ENCODE results near the gene ENAH.

Gene ENAH

GRCh38 chr1:225494789-225495359 is 158.0 kb downstream of the ENAH start:
- H3K9me3 ChIP-seq (ENCODE audit: control insufficient read depth, insufficient read depth, low read length), result no peaks in the 10 kb centered on the region
- peaks cover 14% of the 10 kb centered on the region; the same call in 1 of the 2 replicates for H3K36me3 ChIP-seq (ENCODE audit: insufficient read depth, low read length)
- H3K4me1 ChIP-seq (ENCODE audit: insufficient read depth, low read length), result no peaks in the 10 kb centered on the region
- no peak overlapping the region for H3K9ac ChIP-seq (ENCODE audit: low read depth, low read length)

GRCh38 chr1:225493591-225494246 is 159.2 kb downstream of the ENAH start:
- Histone ChIP-seq H3K36me3 (ENCODE audit: insufficient read depth, low read length) (peaks cover 12% of the 10 kb centered on the region; the same call in 1 of the 2 replicates), H3K9ac (ENCODE audit: low read depth, low read length) (no peak overlapping the region), H3K9me3 (ENCODE audit: control insufficient read depth, insufficient read depth, low read length) (no peaks in the 10 kb centered on the region), H3K4me1 (ENCODE audit: insufficient read depth, low read length) (no peaks in the 10 kb centered on the region)

DNA sequence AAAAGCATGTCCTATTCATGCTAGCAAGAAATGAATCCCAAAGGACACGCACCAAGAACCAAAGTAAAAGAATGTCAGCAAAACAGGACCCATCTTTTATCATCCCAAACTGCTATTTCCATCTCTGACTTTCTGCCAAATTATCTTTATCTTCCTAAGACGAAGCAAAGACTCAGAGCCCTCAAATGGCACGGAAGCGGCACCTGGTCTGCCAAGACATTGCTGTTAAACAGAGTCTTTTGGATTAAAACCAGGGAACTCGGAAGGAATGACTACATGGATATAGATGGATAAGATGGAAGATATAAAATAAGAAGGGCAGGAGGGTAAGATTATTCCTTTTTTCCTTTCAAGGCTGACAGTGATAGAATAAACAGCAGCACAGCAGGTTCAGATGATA is 164.2 kb downstream of the ENAH start:
- Histone ChIP-seq H3K9ac (ENCODE audit: low read depth, low read length) (no peak overlapping the region), H3K36me3 (ENCODE audit: insufficient read depth, low read length) (no peaks in the 10 kb centered on the region), H3K4me1 (ENCODE audit: insufficient read depth, low read length) (no peaks in the 10 kb centered on the region)

GRCh38 chr1:225486856-225487255 is 166.1 kb downstream of the ENAH start:
- no peaks in the 10 kb centered on the region for H3K9me3 ChIP-seq (ENCODE audit: control insufficient read depth, insufficient read depth, low read length)
- H3K36me3 ChIP-seq (ENCODE audit: insufficient read depth, low read length), result no peaks in the 10 kb centered on the region
- H3K4me1 ChIP-seq (ENCODE audit: insufficient read depth, low read length), result no peaks in the 10 kb centered on the region
- H3K9ac ChIP-seq (ENCODE audit: low read depth, low read length), result no peak overlapping the region

More for the DNA sequence above, 164.2 kb downstream of the ENAH start:
- H3K9me3 ChIP-seq (ENCODE audit: control insufficient read depth, insufficient read depth, low read length), result no peaks in the 10 kb centered on the region

DNA sequence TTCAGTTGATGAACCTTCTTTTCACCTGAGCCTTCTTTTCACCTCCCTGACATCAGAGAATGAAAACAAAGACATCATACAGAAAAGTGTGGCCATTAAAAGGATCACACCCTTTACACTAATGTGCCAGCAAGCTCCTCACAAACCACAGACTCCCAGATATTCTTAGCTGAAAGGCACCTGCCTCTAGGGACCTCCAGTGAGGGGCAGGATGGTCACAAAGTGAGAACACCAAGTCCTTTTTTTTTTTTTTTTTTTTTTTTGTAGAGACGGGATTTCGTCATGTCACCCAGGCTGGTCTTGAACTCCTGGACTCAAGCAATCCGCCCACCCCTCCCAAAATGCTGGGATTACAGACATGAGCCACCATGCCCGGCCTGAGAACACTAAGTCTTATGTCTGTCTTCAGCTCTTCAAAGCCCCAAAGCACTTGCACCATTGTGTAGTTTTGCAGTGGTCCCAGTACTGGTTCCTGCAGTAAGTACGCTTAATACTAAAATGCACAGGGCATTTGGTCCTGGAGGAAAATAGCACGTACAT is 166.9 kb downstream of the ENAH start:
- H3K36me3 ChIP-seq (ENCODE audit: insufficient read depth, low read length), result no peaks in the 10 kb centered on the region
- H3K4me1 ChIP-seq (ENCODE audit: insufficient read depth, low read length), result no peaks in the 10 kb centered on the region
- no peak overlapping the region for H3K9ac ChIP-seq (ENCODE audit: low read depth, low read length)
- no peaks in the 10 kb centered on the region for H3K9me3 ChIP-seq (ENCODE audit: control insufficient read depth, insufficient read depth, low read length)

DNA sequence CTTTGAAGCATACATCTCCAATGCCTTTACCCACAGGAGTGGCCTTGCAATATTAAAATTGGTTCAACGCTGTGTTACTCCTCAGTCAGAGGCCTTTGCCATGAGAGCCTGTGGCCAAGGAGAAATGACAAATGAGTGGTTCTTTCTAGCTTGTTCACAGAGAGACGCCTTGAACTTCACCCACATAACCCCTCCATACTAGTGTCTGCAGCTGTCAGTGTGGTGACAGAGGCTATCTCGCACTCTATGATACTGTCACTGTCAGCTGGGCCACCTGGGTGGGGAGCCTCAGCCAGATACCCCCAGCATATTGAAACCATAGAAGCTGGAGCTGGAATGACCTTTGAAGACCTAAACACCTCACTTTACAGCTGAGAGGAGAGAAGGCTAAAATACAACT is 167.7 kb downstream of the ENAH start:
- H3K9ac ChIP-seq (ENCODE audit: low read depth, low read length), result no peak overlapping the region
- H3K4me1 ChIP-seq (ENCODE audit: insufficient read depth, low read length), result no peaks in the 10 kb centered on the region
- no peaks in the 10 kb centered on the region for H3K9me3 ChIP-seq (ENCODE audit: control insufficient read depth, insufficient read depth, low read length)
- no peaks in the 10 kb centered on the region for H3K36me3 ChIP-seq (ENCODE audit: insufficient read depth, low read length)

DNA sequence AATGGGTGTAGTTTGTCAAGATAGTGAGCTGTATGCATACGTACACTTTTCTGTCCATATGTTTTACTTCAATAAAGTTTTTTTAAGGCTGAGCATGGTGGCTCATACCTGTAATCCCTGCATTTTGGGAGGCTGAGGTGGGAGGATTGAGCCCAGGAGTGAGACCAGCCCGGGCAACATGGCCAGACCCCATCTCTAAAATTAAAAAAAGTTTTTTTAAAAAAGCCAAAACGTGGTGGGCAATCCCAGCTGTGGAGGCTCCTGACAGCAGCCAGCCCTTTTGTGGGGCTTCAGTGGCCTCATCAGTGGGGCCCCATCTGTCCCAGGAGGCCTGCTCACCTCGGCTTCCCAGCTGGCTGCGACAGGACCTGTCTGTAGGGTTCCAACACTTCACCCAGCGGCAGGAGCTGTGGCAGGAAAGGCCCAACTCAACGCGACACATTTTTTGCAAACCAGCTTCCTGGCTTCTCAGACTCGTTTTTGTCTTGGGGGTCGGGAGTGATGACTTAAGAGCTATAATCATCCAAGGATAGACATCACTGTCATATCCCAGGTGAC is 168.2 kb downstream of the ENAH start:
- no peaks in the 10 kb centered on the region for H3K9me3 ChIP-seq (ENCODE audit: control insufficient read depth, insufficient read depth, low read length)
- no peaks in the 10 kb centered on the region for H3K4me1 ChIP-seq (ENCODE audit: insufficient read depth, low read length)
- no peak overlapping the region for H3K9ac ChIP-seq (ENCODE audit: low read depth, low read length)
- no peaks in the 10 kb centered on the region for H3K36me3 ChIP-seq (ENCODE audit: insufficient read depth, low read length)

DNA sequence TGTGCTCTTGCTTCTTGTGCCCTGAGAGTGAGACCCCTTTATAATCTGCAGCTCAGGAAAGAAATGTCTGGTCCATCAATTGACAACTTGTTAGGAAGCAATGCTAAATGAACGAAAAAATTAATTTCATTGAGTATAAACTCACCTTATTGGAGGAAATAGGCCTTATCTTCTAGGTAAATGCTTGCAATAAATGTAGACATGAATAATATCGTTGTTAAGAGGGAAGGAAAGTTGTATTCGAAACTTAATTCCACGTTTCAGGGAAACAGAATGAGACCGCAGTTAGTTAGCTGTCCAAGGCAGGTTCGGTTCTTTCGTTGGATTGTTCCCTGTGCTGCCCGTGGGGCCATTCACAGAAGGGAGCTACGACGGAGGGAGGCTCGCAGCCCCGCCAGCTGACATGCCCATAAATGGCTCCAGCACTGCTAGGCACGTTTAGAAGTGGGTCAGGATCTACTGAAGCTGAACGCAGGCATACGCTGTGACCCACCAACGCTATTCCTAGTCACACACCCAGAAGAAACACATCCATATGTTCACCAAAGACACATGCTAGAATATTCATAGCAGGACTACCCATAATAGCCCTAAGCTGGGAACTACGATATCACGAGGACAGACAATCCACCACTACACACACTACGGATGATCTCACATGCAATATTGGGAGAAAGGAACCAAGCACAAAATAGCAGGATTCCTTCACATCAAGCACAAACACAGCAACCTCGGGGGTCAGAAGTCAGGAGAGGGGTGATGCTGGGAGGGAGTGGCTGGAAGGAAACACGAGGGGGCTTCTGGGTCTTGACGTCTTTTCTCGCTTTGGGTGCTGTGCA is 168.9 kb downstream of the ENAH start:
- no peaks in the 10 kb centered on the region for H3K9me3 ChIP-seq (ENCODE audit: control insufficient read depth, insufficient read depth, low read length)
- no peaks in the 10 kb centered on the region for H3K36me3 ChIP-seq (ENCODE audit: insufficient read depth, low read length)
- H3K9ac ChIP-seq (ENCODE audit: low read depth, low read length), result no peak overlapping the region
- H3K4me1 ChIP-seq (ENCODE audit: insufficient read depth, low read length), result no peaks in the 10 kb centered on the region

DNA sequence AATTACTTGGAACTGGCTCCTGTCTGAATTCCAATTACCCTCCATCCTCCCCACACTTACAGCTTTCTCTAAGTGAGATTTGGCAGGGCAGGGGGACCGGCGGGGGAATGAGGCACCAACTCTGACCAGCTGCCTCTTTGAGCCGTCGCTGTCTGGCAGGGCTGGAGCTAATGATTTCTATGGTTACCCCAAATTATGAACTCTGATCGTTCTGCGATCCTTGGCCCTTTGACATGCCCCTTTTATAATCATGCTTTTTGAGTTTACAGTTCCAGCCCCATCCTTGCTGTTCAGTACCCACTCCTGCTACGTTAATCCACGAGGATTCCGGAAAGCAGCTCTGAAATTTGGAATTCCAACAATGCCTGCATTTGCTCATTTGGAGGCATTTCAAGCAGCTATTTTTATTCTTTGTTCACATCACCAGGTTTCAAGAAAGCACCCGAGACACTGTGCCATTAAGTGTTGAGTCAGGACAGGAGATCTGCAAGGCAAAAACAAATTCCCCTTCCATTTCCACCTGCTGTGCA is 170.4 kb downstream of the ENAH start:
- no peaks in the 10 kb centered on the region for H3K9me3 ChIP-seq (ENCODE audit: control insufficient read depth, insufficient read depth, low read length)
- no peaks in the 10 kb centered on the region for H3K4me1 ChIP-seq (ENCODE audit: insufficient read depth, low read length)

DNA sequence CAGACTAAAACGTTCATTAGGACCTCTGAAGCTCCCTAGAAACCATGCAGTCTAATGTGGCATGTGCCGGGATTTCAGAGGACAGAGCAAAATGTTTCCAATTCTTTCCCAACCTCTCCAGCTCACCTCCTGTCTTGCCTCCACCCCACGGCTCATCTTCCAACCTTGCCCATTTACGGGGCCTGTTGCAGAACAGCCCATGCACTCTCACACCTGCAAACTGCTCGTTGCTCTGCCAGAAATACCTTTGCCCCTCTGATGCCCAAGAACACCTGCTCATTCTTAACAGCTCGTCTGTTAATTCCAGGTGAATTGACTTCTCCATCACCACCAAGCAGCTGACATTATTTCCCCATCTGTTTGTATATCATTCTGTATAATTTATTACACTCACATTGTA is 171.2 kb downstream of the ENAH start:
- Histone ChIP-seq H3K36me3 (ENCODE audit: insufficient read depth, low read length) (no peaks in the 10 kb centered on the region), H3K9ac (ENCODE audit: low read depth, low read length) (no peak overlapping the region), H3K9me3 (ENCODE audit: control insufficient read depth, insufficient read depth, low read length) (no peaks in the 10 kb centered on the region), H3K4me1 (ENCODE audit: insufficient read depth, low read length) (no peaks in the 10 kb centered on the region)

More for the DNA sequence above, 170.4 kb downstream of the ENAH start:
- no peaks in the 10 kb centered on the region for H3K36me3 ChIP-seq (ENCODE audit: insufficient read depth, low read length)
- H3K9ac ChIP-seq (ENCODE audit: low read depth, low read length), result no peak overlapping the region

GRCh38 chr1:225480825-225481434 is 172.0 kb downstream of the ENAH start:
- H3K36me3 ChIP-seq (ENCODE audit: insufficient read depth, low read length), result no peaks in the 10 kb centered on the region
- H3K4me1 ChIP-seq (ENCODE audit: insufficient read depth, low read length), result no peaks in the 10 kb centered on the region
- no peaks in the 10 kb centered on the region for H3K9me3 ChIP-seq (ENCODE audit: control insufficient read depth, insufficient read depth, low read length)
- H3K9ac ChIP-seq (ENCODE audit: low read depth, low read length), result no peak overlapping the region

DNA sequence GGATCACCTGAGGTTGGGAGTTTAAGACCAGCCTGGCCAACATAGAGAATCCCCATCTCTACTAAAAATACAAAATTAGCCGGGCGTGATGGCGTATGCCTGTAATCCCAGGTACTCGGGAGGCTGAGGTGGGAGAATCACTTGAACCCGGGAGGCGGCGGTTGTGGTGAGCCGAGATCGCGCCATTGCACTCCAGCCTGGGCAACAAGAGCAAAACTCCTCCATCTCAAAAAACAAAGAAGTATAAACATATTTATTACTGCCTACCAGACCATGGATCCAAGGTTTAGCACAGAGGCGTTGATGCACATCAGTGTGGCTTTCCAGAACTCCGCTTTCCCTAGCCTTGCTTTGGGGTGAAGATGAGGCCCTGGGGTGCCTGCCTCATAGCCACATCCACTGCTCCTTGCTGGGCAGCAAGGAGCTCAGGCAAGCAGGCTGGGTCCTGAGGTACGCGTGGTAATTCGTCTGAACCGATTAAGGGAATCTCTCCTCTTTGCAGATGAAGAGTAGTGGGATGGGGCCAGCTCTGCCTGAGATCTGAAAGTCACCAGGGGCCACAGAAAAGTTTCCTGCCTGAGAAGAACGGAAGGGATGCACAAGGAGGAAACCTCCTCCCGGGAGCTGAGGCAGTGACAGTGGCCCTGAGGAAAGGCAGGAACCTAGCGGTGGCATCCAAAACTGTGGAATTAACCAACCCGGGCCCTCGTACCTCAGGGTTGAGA is 172.8 kb downstream of the ENAH start:
- Histone ChIP-seq H3K9ac (ENCODE audit: low read depth, low read length) (no peak overlapping the region), H3K4me1 (ENCODE audit: insufficient read depth, low read length) (no peaks in the 10 kb centered on the region), H3K36me3 (ENCODE audit: insufficient read depth, low read length) (no peaks in the 10 kb centered on the region), H3K9me3 (ENCODE audit: control insufficient read depth, insufficient read depth, low read length) (no peaks in the 10 kb centered on the region)

GRCh38 chr1:225479341-225479740 is 173.6 kb downstream of the ENAH start:
- no peaks in the 10 kb centered on the region for H3K36me3 ChIP-seq (ENCODE audit: insufficient read depth, low read length)
- H3K9ac ChIP-seq (ENCODE audit: low read depth, low read length), result no peak overlapping the region
- peaks cover 5% of the 10 kb centered on the region; the same call in 1 of the 2 replicates for H3K4me1 ChIP-seq (ENCODE audit: insufficient read depth, low read length)
- no peaks in the 10 kb centered on the region; the same call in 1 of the 2 replicates for H3K9me3 ChIP-seq (ENCODE audit: control insufficient read depth, insufficient read depth, low read length)
